ENCODE results near the gene CRYL1. TPM values are rescaled to one million over a fixed set of nuclear protein-coding genes. Genes with fewer than 3 reads are reported as not detected.
"Not testable (repeated sequence)": the region's sequence is repeated elsewhere in the genome, so short reads cannot be mapped to it uniquely, and the experiment has no call there.

Gene CRYL1
- total RNA-seq, 1 donor from 2014 or later: 36.8 TPM

- peak in 1 of 2 donors; percentile 50 for DNase-seq (ENCODE audit: low read depth in 2 of 2)
These were observed 64.2 kb downstream of the CRYL1 start for GRCh38 chr13:20461481-20461859.

GRCh38 chr13:20460761-20461160 is 64.9 kb downstream of the CRYL1 start:
- no peak for DNase-seq (ENCODE audit: low read depth in 2 of 2)

- no peak for DNase-seq (ENCODE audit: low read depth in 2 of 2)
These were observed 68.0 kb downstream of the CRYL1 start for GRCh38 chr13:20457670-20458069.

GRCh38 chr13:20456737-20457136 is 68.9 kb downstream of the CRYL1 start:
- no peak for DNase-seq (ENCODE audit: low read depth in 2 of 2)

- no peak for DNase-seq (ENCODE audit: low read depth in 2 of 2)
These were observed 74.3 kb downstream of the CRYL1 start for GRCh38 chr13:20451397-20451796.

GRCh38 chr13:20448470-20448869 is 77.2 kb downstream of the CRYL1 start:
- DNase-seq (ENCODE audit: low read depth in 2 of 2): no peak

GRCh38 chr13:20446900-20447299 is 78.8 kb downstream of the CRYL1 start:
- no peak for DNase-seq (ENCODE audit: low read depth in 2 of 2)

- DNase-seq (ENCODE audit: low read depth in 2 of 2): no peak
These were observed 79.3 kb downstream of the CRYL1 start for GRCh38 chr13:20446405-20446804.

- DNase-seq (ENCODE audit: low read depth in 2 of 2): no peak
These were observed 82.8 kb downstream of the CRYL1 start for GRCh38 chr13:20442798-20443381.

GRCh38 chr13:20442375-20442774 is 83.3 kb downstream of the CRYL1 start:
- no peak for DNase-seq (ENCODE audit: low read depth in 2 of 2)

GRCh38 chr13:20441879-20442278 is 83.8 kb downstream of the CRYL1 start:
- DNase-seq (ENCODE audit: low read depth in 2 of 2): no peak

- DNase-seq (ENCODE audit: low read depth in 2 of 2): no peak
These were observed 84.6 kb downstream of the CRYL1 start for GRCh38 chr13:20441056-20441455.

GRCh38 chr13:20439261-20439660 is 86.4 kb downstream of the CRYL1 start:
- DNase-seq (ENCODE audit: low read depth in 2 of 2): no peak

- no peak for DNase-seq (ENCODE audit: low read depth in 2 of 2)
These were observed 86.9 kb downstream of the CRYL1 start for GRCh38 chr13:20438801-20439200.

- no peak for DNase-seq (ENCODE audit: low read depth in 2 of 2)
These were observed 89.2 kb downstream of the CRYL1 start for GRCh38 chr13:20436505-20436904.

- DNase-seq (ENCODE audit: low read depth in 2 of 2): no peak
These were observed 89.9 kb downstream of the CRYL1 start for GRCh38 chr13:20435616-20436368.

- DNase-seq (ENCODE audit: low read depth in 2 of 2): not testable (repeated sequence)
These were observed 91.4 kb downstream of the CRYL1 start for GRCh38 chr13:20434210-20434609.

- no peak for DNase-seq (ENCODE audit: low read depth in 2 of 2)
These were observed 93.8 kb downstream of the CRYL1 start for GRCh38 chr13:20431687-20432384.

GRCh38 chr13:20431080-20431479 is 94.6 kb downstream of the CRYL1 start:
- DNase-seq (ENCODE audit: low read depth in 2 of 2): no peak

- DNase-seq (ENCODE audit: low read depth in 2 of 2): no peak
These were observed 95.4 kb downstream of the CRYL1 start for GRCh38 chr13:20430296-20430695.

- DNase-seq (ENCODE audit: low read depth in 2 of 2): no peak
These were observed 96.0 kb downstream of the CRYL1 start for GRCh38 chr13:20429682-20430081.

All from dermis microvascular lymphatic vessel endothelial cell (primary cell).